AG10803 (cell line): ENCODE data around the gene GSS.

Source experiments
- DNase-seq: peaks from one replicate; pipeline ENCODE4 v3.0.0; 2010; ENCODE audit warnings: low read depth
- H3K4me3 ChIP-seq: 2 replicates; pipeline ENCODE4 v1.5.1; 2011; ENCODE audit warnings: mild to moderate bottlenecking, low read length, control low read depth
- TF ChIP-seq, protein P1 (sequence below): conservative IDR thresholded peaks from 2 replicates; pipeline ENCODE4 v1.5.1; 2011; ENCODE audit warnings: mild to moderate bottlenecking, low read length, control low read depth, inconsistent platforms

Gene GSS

DNA sequence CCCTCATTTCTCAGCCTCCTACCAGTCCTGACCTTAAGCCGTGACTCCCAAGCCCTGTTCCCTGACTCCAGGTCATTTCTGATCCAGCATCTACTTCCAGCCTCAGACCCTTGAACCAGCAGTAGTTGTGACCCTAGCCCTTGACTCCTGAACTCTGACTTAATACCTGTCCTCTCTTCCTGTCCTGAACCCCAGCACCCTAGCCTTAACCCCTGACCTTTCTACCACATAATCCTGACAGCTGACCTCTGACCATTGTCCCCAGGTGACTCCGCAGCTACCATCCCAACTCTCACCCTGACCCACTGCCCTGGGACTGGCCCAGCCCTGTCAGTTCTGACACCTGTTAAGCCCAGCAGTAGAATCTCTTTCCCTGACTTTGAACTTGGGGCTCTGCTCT lies 42.2 kb upstream of the GSS start:
- DNase-seq, result no peak
- no peak overlapping the region for H3K4me3 ChIP-seq
- TF ChIP-seq, protein P1, sequence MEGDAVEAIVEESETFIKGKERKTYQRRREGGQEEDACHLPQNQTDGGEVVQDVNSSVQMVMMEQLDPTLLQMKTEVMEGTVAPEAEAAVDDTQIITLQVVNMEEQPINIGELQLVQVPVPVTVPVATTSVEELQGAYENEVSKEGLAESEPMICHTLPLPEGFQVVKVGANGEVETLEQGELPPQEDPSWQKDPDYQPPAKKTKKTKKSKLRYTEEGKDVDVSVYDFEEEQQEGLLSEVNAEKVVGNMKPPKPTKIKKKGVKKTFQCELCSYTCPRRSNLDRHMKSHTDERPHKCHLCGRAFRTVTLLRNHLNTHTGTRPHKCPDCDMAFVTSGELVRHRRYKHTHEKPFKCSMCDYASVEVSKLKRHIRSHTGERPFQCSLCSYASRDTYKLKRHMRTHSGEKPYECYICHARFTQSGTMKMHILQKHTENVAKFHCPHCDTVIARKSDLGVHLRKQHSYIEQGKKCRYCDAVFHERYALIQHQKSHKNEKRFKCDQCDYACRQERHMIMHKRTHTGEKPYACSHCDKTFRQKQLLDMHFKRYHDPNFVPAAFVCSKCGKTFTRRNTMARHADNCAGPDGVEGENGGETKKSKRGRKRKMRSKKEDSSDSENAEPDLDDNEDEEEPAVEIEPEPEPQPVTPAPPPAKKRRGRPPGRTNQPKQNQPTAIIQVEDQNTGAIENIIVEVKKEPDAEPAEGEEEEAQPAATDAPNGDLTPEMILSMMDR, result no peak

- TF ChIP-seq, protein P1, result no peak
- no peak overlapping the region for H3K4me3 ChIP-seq
- no peak for DNase-seq
Measured at GRCh38 chr20:34997131-34997561, 41.5 kb upstream of the GSS start.

DNA sequence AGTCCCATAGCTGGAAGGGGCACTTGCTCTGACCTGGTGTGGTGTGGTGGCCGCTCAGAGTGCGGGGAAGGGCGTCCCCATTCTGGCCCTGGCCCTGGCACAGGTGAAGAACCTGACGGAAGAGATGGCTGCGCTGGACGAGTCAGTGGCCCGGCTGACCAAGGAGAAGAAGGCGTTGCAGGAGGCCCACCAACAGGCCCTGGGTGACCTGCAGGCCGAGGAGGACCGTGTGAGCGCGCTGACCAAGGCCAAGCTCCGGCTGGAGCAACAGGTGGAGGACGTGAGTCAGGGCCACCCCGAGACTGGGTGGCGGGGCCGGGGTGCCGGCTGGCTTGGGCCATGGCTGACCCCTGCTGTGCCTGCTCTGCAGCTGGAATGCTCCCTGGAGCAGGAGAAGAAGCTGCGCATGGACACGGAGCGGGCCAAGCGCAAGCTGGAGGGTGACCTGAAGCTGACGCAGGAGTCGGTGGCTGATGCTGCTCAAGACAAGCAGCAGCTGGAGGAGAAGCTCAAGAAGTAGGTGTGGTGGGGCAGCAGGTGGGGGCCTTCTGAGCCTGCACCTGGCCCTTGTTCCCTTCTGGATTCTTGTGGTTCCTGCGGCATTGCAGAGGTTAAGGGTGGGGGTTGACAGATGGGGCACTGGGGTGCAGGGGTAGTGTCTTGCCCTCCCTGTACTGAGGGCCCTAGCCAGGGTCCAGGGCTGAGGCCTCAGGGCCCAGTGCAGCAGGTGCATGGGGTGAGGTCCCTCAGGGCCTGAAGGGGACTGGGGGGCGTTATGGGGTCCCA lies 40.8 kb upstream of the GSS start:
- TF ChIP-seq, protein P1, result no peak
- DNase-seq, result no peak
- H3K4me3 ChIP-seq, result no peak overlapping the region

- no peak for DNase-seq
- TF ChIP-seq, protein P1, result no peak
- no peak overlapping the region for H3K4me3 ChIP-seq
Measured at GRCh38 chr20:34995696-34996095, 40.1 kb upstream of the GSS start.

DNA sequence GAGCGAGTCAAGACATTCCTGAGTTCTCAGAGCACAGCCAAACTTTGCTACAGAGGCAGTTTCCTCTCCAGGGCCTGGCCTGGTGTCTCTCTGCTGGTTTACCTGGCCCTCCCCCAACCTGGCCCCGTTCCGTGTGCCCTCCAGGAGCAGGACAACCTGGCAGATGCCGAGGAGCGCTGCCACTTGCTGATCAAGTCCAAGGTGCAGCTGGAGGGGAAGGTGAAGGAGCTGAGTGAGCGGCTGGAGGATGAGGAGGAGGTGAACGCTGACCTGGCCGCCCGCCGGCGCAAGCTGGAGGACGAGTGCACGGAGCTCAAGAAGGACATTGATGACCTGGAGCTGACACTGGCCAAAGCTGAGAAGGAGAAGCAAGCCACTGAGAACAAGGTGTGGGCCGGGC lies 39.6 kb upstream of the GSS start:
- TF ChIP-seq, protein P1, result no peak
- no peak overlapping the region for H3K4me3 ChIP-seq

DNA sequence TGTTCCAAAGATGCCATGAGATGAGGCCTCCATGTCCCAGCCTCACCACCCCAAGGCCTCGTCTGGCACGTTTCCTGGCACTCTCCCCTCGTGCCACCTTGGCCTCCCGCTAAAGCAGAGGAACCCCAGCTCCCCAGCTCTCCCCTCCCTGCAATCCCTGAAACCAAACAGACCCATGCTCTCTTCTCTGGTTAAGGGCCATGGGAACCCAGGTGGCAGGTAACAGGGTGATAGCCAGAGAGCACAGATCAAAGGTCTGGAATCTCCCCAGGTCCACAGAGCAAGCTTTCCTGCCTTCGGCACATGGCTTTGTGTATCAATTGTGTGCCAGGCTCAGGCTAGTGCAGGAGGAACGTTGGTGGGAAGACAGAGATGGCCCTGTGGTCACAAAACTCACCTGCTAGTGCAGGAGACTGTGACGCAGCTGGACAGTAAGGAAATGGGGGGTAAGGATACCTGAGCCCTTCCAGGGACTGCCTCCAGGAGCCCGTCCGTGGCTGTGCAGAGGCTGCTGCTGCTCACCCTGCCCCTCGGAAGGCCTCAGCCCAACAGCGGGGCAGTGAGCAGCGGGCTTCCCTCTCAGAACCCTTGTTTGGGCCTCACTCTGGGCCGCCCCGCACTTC lies 39.0 kb upstream of the GSS start:
- H3K4me3 ChIP-seq, result no peak overlapping the region
- no peak for DNase-seq
- TF ChIP-seq, protein P1, result no peak

More for the DNA sequence above, 39.6 kb upstream of the GSS start:
- DNase-seq, result no peak
